Measurements from ENCODE around the gene DKKL1.

- TF ChIP-seq, protein P1, sequence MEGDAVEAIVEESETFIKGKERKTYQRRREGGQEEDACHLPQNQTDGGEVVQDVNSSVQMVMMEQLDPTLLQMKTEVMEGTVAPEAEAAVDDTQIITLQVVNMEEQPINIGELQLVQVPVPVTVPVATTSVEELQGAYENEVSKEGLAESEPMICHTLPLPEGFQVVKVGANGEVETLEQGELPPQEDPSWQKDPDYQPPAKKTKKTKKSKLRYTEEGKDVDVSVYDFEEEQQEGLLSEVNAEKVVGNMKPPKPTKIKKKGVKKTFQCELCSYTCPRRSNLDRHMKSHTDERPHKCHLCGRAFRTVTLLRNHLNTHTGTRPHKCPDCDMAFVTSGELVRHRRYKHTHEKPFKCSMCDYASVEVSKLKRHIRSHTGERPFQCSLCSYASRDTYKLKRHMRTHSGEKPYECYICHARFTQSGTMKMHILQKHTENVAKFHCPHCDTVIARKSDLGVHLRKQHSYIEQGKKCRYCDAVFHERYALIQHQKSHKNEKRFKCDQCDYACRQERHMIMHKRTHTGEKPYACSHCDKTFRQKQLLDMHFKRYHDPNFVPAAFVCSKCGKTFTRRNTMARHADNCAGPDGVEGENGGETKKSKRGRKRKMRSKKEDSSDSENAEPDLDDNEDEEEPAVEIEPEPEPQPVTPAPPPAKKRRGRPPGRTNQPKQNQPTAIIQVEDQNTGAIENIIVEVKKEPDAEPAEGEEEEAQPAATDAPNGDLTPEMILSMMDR (IDR thresholded peaks at IDR 0.05 in 8 of 11, conservative IDR thresholded peaks at IDR 0.05 in 3 of 11), result peak in 5 of 11 experiments; percentile 31 to 54 (median 46)
- peak in 1 of 3 donors; percentile 33 for TF ChIP-seq POLR2AphosphoS5 (IDR thresholded peaks at IDR 0.05)
These were observed 58.9 kb downstream of the DKKL1 start for GRCh38 chr19:49422407-49423070.

Measured in spleen (tissue), 7 donors.